HG02884 (cell line): ENCODE measurements around the gene NCL.
"Not testable (repeated sequence)": the region's sequence is repeated elsewhere in the genome, so short reads cannot be mapped to it uniquely, and the experiment has no call there.

ENCODE experiments used
- ATAC-seq: cut with Tn5 transposase; IDR thresholded peaks from one replicate; pipeline ENCODE4 v1.9.1; 2021; ENCODE audit warnings: mild to moderate bottlenecking, moderate library complexity; ENCODE audit not compliant: unreplicated experiment

Gene NCL

DNA sequence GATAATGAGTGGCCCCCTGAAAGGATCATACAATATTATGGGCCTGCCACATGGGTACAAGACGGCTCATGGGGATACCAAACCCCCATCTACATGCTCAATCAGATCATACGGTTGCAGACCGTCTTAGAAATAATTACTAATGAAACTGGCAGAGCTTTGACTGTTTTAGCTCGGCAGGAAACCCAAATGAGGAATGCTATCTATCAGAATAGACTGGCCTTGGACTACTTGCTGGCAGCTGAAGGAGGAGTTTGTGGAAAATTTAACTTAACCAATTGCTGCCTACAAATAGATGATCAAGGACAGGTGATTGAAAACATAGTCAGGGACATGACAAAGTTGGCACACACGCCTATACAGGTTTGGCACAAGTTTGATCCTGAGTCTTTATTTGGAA lies 56.6 kb downstream of the NCL start:
- ATAC-seq, result not testable (repeated sequence)

DNA sequence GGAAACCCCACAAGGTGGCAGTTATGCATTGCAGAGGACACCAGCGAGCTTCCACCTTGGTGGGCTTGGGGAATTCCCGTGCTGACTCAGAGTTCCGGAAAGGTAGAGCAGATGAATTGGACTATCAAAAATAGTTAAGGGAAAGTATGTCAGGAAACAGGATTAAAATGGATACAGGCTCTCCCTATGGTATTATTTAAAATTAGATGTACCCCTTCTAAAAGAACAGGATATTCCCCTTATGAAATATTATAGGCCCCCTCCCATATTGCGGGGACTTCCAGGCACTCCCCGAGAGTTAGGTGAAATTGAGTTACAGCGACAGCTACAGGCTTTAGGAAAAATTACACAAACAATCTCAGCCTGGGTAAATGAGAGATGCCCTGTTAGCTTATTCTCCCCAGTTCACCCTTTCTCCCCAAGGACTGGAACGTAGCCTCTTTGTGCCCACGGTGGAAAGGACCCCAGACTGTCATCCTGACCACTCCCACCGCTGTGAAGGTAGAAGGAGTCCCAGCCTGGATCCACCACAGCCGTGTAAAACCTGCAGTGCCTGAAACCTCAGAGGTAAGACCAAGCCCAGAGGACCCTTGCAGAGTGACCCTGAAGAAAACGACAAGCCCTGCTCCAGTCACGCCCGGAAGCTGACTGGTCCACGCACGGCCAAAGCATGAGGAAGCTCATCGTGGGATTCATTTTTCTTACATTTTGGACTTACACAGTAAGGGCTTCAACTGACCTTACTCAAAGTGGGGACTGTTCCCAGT lies 58.5 kb downstream of the NCL start:
- ATAC-seq, result not testable (repeated sequence)

DNA sequence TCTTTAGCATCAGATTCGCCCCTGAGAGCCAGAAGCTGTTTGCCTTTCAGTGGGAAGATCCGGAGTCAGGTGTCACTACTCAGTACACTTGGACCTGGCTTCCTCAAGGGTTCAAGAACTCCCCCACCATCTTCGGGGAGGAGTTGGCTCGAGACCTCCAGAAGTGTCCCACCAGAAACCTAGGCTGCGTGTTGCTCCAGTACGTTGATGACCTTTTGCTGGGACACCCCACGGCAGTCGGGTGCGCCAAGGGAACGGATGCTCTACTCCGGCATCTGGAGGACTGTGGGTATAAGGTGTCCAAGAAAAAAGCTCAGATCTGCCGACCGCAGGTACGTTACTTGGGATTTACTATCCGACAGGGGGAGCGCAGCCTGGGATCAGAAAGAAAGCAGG lies 60.1 kb downstream of the NCL start:
- not testable (repeated sequence) for ATAC-seq
